Measurements from ENCODE around the gene POPDC3. TPM values are rescaled to one million over a fixed set of nuclear protein-coding genes. Genes with fewer than 3 reads are reported as not detected.

POPDC3 gene
- total RNA-seq, 2 donors from 2014 or later: not detected

DNA sequence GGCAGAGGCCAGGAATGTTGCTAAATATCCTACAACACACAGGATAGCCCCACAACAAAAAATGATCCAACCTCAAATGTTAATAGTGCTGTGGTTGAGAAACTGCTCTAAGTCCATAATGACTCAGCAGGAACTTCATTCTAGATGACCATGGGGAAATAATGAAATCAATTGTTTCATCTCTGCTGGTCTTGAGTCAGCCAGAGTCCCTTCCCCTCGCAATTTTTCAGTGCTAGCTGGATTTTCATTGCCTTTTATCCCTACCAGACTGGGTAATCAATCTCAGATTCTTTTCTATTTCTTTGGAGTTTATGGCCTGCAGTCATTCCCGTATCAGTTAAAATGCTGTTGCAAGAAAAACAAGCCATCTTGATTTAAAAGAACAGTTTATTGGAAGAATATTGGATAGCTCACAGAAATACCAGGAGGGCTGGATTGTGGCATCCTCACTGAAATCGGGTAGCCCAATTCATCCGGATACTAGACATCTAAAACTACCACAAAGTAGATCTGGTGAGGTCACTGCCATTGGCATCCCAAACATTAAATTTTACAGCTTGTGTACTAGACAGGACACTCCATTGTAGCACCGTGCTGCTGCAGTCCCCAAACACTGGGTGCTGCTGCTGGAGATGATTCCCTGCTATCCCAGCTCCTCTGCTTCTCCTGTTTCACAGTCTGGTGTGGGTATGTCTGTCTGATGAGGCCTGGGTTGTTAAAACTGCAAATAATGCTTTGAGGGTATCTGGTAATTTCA is 30.3 kb upstream of the POPDC3 start:
- Mint-ChIP-seq H3K27ac (no peak overlapping the region), H3K27me3 (peaks cover 17 to 21% of the 10 kb centered on the region in 2 donors), H3K36me3 (no peaks in the 10 kb centered on the region), H3K4me3 (no peak overlapping the region), H3K4me1 (ENCODE audit: low read depth in 2 of 2) (peaks cover 0 to 17% of the 10 kb centered on the region in 2 donors), H3K9me3 (no peaks in the 10 kb centered on the region)
- DNase-seq (ENCODE audit: low spot score) (no peak), ATAC-seq (peak in 1 of 2 donors; percentile 48)

DNA sequence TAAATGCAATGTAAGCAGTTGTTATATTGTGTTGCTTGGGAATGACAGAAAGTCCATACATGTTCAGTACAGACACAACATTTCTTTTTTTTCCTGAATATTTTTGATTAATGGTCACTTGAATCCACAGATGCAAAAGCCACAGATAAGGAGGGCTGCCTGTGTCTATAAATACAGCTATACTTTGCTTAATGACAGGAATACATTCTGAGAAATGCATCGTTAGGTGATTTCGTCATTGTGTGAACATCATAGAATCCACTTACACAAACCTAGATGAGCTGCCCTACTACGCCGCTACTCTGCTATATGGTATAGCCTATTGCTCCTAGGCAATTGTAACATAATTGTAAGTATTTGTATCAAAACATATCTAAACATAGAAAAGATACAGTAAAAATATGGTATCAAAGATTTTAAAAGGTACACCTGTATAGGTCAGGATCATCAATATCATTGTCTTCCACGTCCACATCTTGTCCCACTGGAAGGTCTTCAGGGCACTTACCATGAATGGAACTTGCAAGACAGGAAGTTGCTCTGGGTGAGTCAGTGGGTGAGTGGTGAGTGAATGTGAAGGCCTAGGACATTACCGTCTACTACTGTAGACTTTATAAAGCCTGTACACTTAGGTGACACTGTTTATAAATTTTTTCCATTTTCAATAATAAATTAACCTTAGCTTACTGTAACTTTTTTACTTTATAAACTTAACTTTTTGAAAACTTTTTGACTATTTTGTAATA is 27.9 kb upstream of the POPDC3 start:
- Mint-ChIP-seq H3K9me3 (no peaks in the 10 kb centered on the region), H3K4me1 (ENCODE audit: low read depth in 2 of 2) (peaks cover 0 to 17% of the 10 kb centered on the region in 2 donors), H3K36me3 (no peaks in the 10 kb centered on the region), H3K27me3 (peaks cover 17 to 31% of the 10 kb centered on the region in 2 donors), H3K27ac (no peak overlapping the region), H3K4me3 (no peak overlapping the region)
- DNase-seq (ENCODE audit: low spot score) (no peak), ATAC-seq (no peak)

DNA sequence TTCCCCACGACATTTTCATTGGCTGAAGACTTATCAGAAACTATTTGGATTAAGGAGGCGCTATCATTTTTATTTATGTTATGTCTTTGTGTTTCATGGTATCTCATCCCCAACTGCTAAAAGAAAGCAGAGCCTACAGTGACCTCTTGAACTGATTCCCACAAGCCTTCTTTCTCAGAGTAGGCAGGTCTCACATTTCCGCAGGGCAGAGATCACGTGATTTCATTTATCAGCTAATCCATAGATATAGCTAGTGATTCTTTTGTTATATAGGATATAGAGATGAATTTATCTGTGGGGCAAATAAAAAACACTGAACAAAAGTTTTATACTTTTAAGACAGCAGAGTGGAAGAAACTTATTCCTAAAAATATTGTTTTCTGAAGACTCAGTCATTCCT is 25.0 kb upstream of the POPDC3 start:
- Mint-ChIP-seq H3K4me3 (no peak overlapping the region), H3K4me1 (ENCODE audit: low read depth in 2 of 2) (peaks cover 0 to 2% of the 10 kb centered on the region in 2 donors), H3K9me3 (no peaks in the 10 kb centered on the region), H3K27me3 (peaks cover 12 to 31% of the 10 kb centered on the region in 2 donors), H3K36me3 (no peaks in the 10 kb centered on the region), H3K27ac (no peak overlapping the region)
- no peak for ATAC-seq
- no peak for DNase-seq (ENCODE audit: low spot score)

DNA sequence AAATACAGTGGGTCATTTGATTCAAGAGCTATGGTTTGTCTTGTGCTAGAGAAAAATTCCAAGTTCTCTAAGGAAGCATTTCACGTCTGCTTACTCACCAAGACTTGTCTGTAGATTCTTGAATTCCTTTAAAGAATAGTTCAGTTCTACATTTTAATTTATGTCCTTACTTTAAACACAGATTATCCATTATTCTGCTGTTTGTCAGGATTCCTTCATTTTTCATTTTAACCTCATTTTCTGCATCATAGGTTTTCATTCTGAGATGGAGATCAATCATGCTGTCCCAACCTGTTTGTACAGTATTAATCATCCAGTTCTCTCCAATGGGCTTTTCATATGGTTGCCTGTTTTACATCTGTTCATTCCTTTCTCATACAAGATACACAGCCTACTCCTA is 24.5 kb upstream of the POPDC3 start:
- no peaks in the 10 kb centered on the region for H3K4me1 Mint-ChIP-seq (ENCODE audit: low read depth in 2 of 2)
- H3K4me3 Mint-ChIP-seq: no peak overlapping the region
- no peak overlapping the region for H3K27ac Mint-ChIP-seq
- ATAC-seq: no peak
- H3K9me3 Mint-ChIP-seq: no peaks in the 10 kb centered on the region
- H3K36me3 Mint-ChIP-seq: no peaks in the 10 kb centered on the region
- no peak for DNase-seq (ENCODE audit: low spot score)
- H3K27me3 Mint-ChIP-seq: peaks cover 9 to 28% of the 10 kb centered on the region in 2 donors

DNA sequence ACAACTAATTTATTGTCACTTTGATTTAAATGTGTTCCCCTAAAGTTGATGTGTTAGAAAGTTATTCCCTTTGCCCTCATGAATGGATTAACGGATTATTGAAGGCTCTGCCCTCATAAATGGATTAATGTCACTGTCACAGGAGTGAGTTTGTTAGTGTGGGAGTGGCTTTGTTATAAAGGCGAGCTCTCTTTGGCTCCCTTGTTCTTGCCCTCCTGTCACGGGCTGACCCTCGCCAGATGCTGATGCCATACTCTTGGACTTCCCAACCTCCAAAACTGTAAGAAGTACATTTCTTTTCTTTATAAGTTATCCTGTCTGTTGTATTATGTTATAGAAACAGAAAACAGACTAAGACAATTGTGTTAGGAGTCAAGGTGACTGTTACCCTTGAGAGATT is 22.7 kb upstream of the POPDC3 start:
- Mint-ChIP-seq H3K36me3 (no peaks in the 10 kb centered on the region), H3K4me1 (ENCODE audit: low read depth in 2 of 2) (no peaks in the 10 kb centered on the region), H3K4me3 (no peak overlapping the region), H3K27ac (no peak overlapping the region), H3K27me3 (peaks cover 12 to 21% of the 10 kb centered on the region in 2 donors), H3K9me3 (no peaks in the 10 kb centered on the region)
- no peak for ATAC-seq
- DNase-seq (ENCODE audit: low spot score): no peak

DNA sequence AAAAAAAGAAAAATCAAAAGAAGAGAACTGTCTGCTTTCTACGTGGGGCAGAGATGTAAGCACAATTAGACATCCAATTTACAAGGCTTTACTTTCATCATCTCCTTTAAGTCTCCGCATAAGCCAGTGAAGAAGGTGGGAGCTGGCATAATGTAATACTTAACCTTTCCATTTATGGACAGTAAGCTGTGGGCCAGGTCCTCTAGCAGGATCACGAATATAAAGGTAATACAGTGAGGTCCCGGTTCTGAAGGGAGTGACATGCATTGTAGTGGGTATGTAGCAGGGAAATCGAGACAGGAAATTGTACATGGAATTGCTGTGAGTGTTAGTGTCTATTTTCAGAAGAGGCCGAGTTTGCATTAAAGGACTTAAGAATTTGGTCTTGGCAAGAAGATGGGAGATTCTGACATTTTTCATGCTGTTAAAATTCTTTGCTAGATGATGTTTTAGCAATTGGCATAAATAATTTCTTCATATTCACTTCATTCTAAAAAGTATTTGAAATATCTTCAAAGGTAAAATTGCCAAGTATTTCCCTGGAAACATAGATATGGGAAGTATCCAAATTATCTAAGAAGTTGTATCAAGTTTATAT is 20.4 kb upstream of the POPDC3 start:
- DNase-seq (ENCODE audit: low spot score) (no peak), ATAC-seq (no peak)
- no peak overlapping the region for H3K4me3 Mint-ChIP-seq
- H3K4me1 Mint-ChIP-seq (ENCODE audit: low read depth in 2 of 2): no peaks in the 10 kb centered on the region
- no peaks in the 10 kb centered on the region for H3K9me3 Mint-ChIP-seq
- H3K27me3 Mint-ChIP-seq: peaks cover 8 to 20% of the 10 kb centered on the region in 2 donors
- no peaks in the 10 kb centered on the region for H3K36me3 Mint-ChIP-seq
- H3K27ac Mint-ChIP-seq: no peak overlapping the region

DNA sequence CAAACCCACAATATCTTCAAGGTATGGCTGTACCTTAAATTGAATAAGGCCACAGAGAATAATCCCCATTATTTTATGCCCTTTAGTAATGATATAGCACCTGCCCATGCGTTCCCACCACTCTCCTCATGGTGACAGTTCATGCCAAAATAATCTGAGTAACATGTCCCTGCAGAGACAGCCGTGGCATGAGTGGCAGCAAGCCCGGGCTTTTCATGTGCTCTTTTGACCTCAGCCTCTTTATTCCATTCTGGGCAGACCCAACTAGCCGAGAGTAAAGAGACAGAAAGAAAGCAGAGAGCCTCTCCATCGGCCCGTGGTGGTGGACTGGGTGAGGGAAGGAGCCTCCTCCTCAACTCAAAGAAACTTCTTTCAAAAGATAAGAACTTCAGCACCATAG is 19.9 kb upstream of the POPDC3 start:
- ATAC-seq (no peak), DNase-seq (ENCODE audit: low spot score) (no peak)
- no peaks in the 10 kb centered on the region for H3K9me3 Mint-ChIP-seq
- no peaks in the 10 kb centered on the region for H3K36me3 Mint-ChIP-seq
- H3K4me1 Mint-ChIP-seq (ENCODE audit: low read depth in 2 of 2): no peaks in the 10 kb centered on the region
- H3K27me3 Mint-ChIP-seq: peaks cover 8 to 19% of the 10 kb centered on the region in 2 donors
- H3K4me3 Mint-ChIP-seq: no peak overlapping the region
- no peak overlapping the region for H3K27ac Mint-ChIP-seq

DNA sequence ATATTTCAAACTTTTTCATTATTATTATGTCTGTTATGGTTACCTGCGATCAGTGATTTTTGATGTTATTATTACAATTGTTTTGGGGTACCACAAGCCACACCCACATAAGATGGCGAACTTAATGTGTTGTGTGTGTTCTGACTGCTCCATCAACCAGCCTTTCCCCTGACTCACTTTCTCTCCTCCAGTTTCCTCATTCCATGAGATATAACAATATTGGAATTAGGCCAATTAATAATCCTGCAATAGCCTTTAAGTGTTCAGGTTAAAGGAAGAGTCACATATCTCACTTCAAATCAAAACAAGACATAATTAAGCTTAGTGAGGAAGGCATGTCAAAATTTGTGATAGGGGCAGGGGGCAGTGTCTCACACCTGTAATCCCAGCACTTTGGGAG is 16.3 kb upstream of the POPDC3 start:
- DNase-seq (ENCODE audit: low spot score) (no peak), ATAC-seq (no peak)
- Mint-ChIP-seq H3K4me3 (no peak overlapping the region), H3K4me1 (ENCODE audit: low read depth in 2 of 2) (no peaks in the 10 kb centered on the region), H3K27me3 (peaks cover 10 to 18% of the 10 kb centered on the region in 2 donors), H3K9me3 (no peaks in the 10 kb centered on the region), H3K36me3 (no peaks in the 10 kb centered on the region), H3K27ac (no peak overlapping the region)

DNA sequence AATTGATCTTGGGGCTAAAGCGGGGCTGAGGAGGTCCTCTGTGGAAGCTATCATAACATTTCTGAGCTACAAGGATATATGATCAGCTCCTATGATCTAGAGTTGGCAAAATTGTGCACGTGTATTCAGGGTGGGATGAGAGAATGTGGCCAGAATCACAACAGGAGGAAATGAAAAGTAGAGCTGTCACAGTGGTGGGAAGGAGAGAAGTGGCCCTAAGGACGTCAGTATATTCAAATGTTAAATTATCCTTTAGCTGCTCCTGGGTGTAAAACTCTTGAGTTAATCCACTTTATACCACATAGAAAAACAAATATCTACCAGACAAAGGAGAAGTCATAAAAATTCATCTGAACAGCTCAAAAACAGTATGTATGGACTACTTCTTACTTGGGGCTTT is 14.8 kb upstream of the POPDC3 start:
- DNase-seq (ENCODE audit: low spot score) (no peak), ATAC-seq (no peak)
- Mint-ChIP-seq H3K9me3 (no peaks in the 10 kb centered on the region), H3K27me3 (peaks cover 10 to 18% of the 10 kb centered on the region in 2 donors), H3K27ac (no peak overlapping the region), H3K4me3 (no peak overlapping the region), H3K4me1 (ENCODE audit: low read depth in 2 of 2) (no peaks in the 10 kb centered on the region), H3K36me3 (no peaks in the 10 kb centered on the region)

DNA sequence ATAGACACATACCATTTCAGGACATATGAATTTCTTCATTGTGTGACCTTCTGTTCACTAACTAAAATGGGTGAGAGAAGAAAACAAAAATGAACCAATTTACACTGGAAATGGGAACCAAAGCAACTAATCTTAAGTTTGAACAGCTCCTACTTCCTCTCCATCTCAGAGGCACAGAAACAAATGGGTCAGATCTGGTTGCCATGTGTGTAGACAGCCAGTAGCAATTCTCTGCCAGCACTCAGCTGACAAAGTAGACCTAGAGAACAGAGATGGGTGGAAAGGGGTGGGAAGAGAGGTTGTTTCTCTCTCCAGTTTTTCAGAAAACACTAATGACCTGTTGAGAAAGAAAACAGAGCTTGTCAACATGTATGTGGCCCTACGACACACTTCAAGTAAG is 14.3 kb upstream of the POPDC3 start:
- ATAC-seq (no peak), DNase-seq (ENCODE audit: low spot score) (no peak)
- no peak overlapping the region for H3K27ac Mint-ChIP-seq
- no peaks in the 10 kb centered on the region for H3K9me3 Mint-ChIP-seq
- no peaks in the 10 kb centered on the region for H3K36me3 Mint-ChIP-seq
- no peak overlapping the region for H3K4me3 Mint-ChIP-seq
- no peaks in the 10 kb centered on the region for H3K4me1 Mint-ChIP-seq (ENCODE audit: low read depth in 2 of 2)
- H3K27me3 Mint-ChIP-seq: peaks cover 15 to 18% of the 10 kb centered on the region in 2 donors

DNA sequence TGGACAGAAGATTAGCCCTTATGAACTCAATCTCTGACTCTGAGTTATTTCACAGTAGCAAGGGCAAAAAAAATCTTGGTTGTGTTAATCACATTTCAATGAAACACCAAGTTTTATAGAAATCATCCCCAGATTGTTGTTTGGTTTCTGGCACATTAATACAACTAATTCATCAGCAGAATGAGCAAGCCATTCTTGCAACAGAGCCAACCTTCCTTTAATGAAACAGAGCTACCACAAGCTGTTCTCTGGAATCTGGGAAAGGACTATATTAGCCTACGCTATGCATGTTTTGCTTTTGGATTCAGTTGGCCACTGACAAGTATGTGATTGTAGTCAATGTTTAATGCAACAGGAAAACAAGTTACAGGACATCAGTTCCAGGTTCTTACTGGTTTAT is 13.8 kb upstream of the POPDC3 start:
- Mint-ChIP-seq H3K36me3 (no peaks in the 10 kb centered on the region), H3K27me3 (peaks cover 15 to 18% of the 10 kb centered on the region in 2 donors), H3K4me3 (no peak overlapping the region), H3K27ac (no peak overlapping the region), H3K9me3 (no peaks in the 10 kb centered on the region), H3K4me1 (ENCODE audit: low read depth in 2 of 2) (no peaks in the 10 kb centered on the region)
- DNase-seq (ENCODE audit: low spot score) (no peak), ATAC-seq (no peak)

DNA sequence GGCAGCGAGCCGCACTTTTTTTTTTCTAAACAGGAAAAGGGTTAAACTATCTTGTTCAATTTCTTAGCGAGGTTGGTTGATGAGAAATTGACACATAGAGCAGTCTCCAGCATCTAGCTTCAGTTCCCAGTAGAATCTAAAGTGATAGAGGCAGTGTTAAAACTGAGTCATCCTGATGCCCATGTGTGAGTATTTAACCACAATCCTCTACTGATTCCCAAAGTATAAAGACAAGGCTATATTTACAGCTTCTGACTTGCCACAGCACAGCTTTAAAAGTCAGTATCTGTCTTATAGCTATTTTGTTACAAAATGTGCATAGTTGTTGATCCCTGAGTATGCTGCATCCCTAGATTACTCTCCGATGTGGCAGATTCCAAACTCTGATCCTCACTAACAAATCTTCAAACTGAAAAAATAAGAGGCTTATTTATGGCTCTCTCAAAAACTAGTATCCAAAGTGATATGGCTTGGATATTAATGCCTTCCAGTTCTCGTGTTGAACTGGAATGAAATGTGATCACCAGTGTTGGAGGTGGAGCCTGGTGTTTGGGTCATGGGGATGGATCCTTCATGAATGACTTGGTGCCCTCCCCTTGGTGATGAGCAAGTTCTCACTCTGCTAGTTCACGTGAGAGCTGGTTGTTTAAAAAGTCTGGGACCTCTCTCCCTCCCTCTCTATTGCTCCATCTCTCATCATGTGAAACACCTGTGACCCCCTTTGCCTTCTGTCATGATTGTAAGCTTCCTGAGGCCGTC is 13.1 kb upstream of the POPDC3 start:
- DNase-seq (ENCODE audit: low spot score) (no peak), ATAC-seq (peak; percentile 50 to 90)
- Mint-ChIP-seq H3K36me3 (no peaks in the 10 kb centered on the region), H3K27ac (no peak overlapping the region), H3K4me3 (no peak overlapping the region), H3K4me1 (ENCODE audit: low read depth in 2 of 2) (no peaks in the 10 kb centered on the region), H3K9me3 (no peaks in the 10 kb centered on the region), H3K27me3 (peaks cover 12 to 18% of the 10 kb centered on the region in 2 donors)

DNA sequence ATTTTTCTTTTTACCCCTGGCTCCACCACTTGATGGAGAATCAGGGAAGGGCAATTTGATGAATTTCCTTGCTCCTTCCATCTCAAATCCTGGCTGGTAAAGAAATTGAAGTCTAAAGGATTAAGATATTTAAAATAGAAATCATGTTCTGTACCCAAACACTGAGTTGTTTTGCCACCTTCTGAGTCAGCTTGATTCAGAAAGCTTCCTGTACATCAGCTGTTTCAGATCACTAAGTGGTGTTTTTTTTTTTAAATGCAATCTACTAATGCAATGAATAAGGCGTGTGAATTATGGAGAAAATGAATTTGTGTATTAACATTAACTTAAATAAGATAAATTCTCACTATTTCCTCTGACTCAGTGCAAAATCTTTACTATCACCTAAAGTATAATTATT is 11.5 kb upstream of the POPDC3 start:
- Mint-ChIP-seq H3K4me3 (no peak overlapping the region), H3K9me3 (no peaks in the 10 kb centered on the region), H3K36me3 (no peaks in the 10 kb centered on the region), H3K4me1 (ENCODE audit: low read depth in 2 of 2) (no peaks in the 10 kb centered on the region), H3K27me3 (peaks cover 14 to 22% of the 10 kb centered on the region in 2 donors), H3K27ac (no peak overlapping the region)
- no peak for DNase-seq (ENCODE audit: low spot score)
- ATAC-seq: no peak

All from natural killer cell treated with Interleukin-12 subunit alpha and Interleukin-12 subunit beta and Interleukin-15 and Interleukin-18, amount 100 ng/mL, for 72 hours (primary cell).